GM19395 (cell line): Measurements from ENCODE around the gene PRR7.
"Not testable (repeated sequence)": the region's sequence is repeated elsewhere in the genome, so short reads cannot be mapped to it uniquely, and the experiment has no call there.

ENCODE experiments used
- ATAC-seq: cut with Tn5 transposase; IDR thresholded peaks from one replicate; pipeline ENCODE4 v1.9.1; 2021; ENCODE audit warnings: mild to moderate bottlenecking, moderate library complexity; ENCODE audit not compliant: unreplicated experiment

Gene PRR7

GRCh38 chr5:177479774-177480173 lies 33.2 kb downstream of the PRR7 start:
- no peak for ATAC-seq

- no peak for ATAC-seq
Observed at GRCh38 chr5:177482359-177482795, 35.8 kb downstream of the PRR7 start.

GRCh38 chr5:177483042-177483441 lies 36.4 kb downstream of the PRR7 start:
- ATAC-seq, result no peak

- ATAC-seq, result no peak
Observed at GRCh38 chr5:177483994-177484901, 37.6 kb downstream of the PRR7 start.

- no peak for ATAC-seq
Observed at GRCh38 chr5:177484902-177485549, 38.4 kb downstream of the PRR7 start.

GRCh38 chr5:177485753-177486152 lies 39.1 kb downstream of the PRR7 start:
- not testable (repeated sequence) for ATAC-seq

- no peak for ATAC-seq
Observed at GRCh38 chr5:177486256-177486655, 39.6 kb downstream of the PRR7 start.

- no peak for ATAC-seq
Observed at GRCh38 chr5:177487144-177487543, 40.5 kb downstream of the PRR7 start.

GRCh38 chr5:177487975-177488374 lies 41.4 kb downstream of the PRR7 start:
- ATAC-seq, result no peak

- ATAC-seq, result no peak
Observed at GRCh38 chr5:177489119-177489716, 42.6 kb downstream of the PRR7 start.

- no peak for ATAC-seq
Observed at GRCh38 chr5:177490311-177490991, 43.8 kb downstream of the PRR7 start.

GRCh38 chr5:177490992-177491391 lies 44.4 kb downstream of the PRR7 start:
- no peak for ATAC-seq

GRCh38 chr5:177491429-177491945 lies 44.9 kb downstream of the PRR7 start:
- no peak for ATAC-seq

GRCh38 chr5:177491983-177492746 lies 45.6 kb downstream of the PRR7 start:
- no peak for ATAC-seq

- ATAC-seq, result no peak
Observed at GRCh38 chr5:177492841-177493240, 46.2 kb downstream of the PRR7 start.

GRCh38 chr5:177493795-177494345 lies 47.3 kb downstream of the PRR7 start:
- no peak for ATAC-seq

- no peak for ATAC-seq
Observed at GRCh38 chr5:177494346-177495195, 48.0 kb downstream of the PRR7 start.

GRCh38 chr5:177495243-177496060 lies 48.8 kb downstream of the PRR7 start:
- ATAC-seq, result no peak
